Measurements from ENCODE around the gene PATJ. TPM values are rescaled to one million over a fixed set of nuclear protein-coding genes. Genes with fewer than 3 reads are reported as not detected.

Gene PATJ
- total and polyA plus RNA-seq, 2 of the 13 experiments (the other 11 are each of a cell fraction or from before 2014, with no cell fraction given): 6.2 to 16.8 TPM

- no peak for TF ChIP-seq ZMAT5 (CRISPR knock-in tag; IDR thresholded peaks at IDR 0.05; ENCODE audit: borderline replicate concordance, low read depth)
- peak; percentile 87 for TF ChIP-seq ZNF407 (CRISPR knock-in tag; IDR thresholded peaks at IDR 0.05; ENCODE audit: not compliant biosample characterization)
- no peak for TF ChIP-seq ZBTB1 (CRISPR knock-in tag; IDR thresholded peaks at IDR 0.05; ENCODE audit: borderline replicate concordance)
- no peak for TF ChIP-seq KDM1A (CRISPR knock-in tag; IDR thresholded peaks at IDR 0.05)
- TF ChIP-seq SMC3 (IDR thresholded peaks at IDR 0.05; ENCODE audit: low read length): no peak
- no peak for TF ChIP-seq CENPX (CRISPR knock-in tag; IDR thresholded peaks at IDR 0.05)
- TF ChIP-seq FOXC1 (CRISPR knock-in tag; IDR thresholded peaks at IDR 0.05; ENCODE audit: borderline replicate concordance): peak; percentile 80; the same call in 1 of the 2 replicates
- TF ChIP-seq JUNB (CRISPR knock-in tag; IDR thresholded peaks at IDR 0.05; ENCODE audit: borderline replicate concordance): no peak
- TF ChIP-seq ZFP36L2 (CRISPR knock-in tag; IDR thresholded peaks at IDR 0.05): 0 out of 2 replicates have a peak, but pooled peaks have one; percentile 77
- TF ChIP-seq RAD21 (CRISPR knock-in tag; IDR thresholded peaks at IDR 0.05): no peak
- no peak for TF ChIP-seq PAWR (CRISPR knock-in tag; IDR thresholded peaks at IDR 0.05; ENCODE audit: borderline replicate concordance)
- TF ChIP-seq ARNT (IDR thresholded peaks at IDR 0.05): no peak
- no peak for TF ChIP-seq ZFP62 (CRISPR knock-in tag; IDR thresholded peaks at IDR 0.05)
- TF ChIP-seq SP140L (CRISPR knock-in tag; IDR thresholded peaks at IDR 0.05; ENCODE audit: borderline replicate concordance): 0 out of 2 replicates have a peak, but pooled peaks have one; percentile 15
- TF ChIP-seq MTA3 (CRISPR knock-in tag; IDR thresholded peaks at IDR 0.05): no peak
- TF ChIP-seq ZNF761 (CRISPR knock-in tag; conservative IDR thresholded peaks at IDR 0.05): peak; percentile 30; the same call in 1 of the 2 replicates
- TF ChIP-seq RBAK (CRISPR knock-in tag; IDR thresholded peaks at IDR 0.05): peak; percentile 75; the same call in 1 of the 2 replicates
- peak; percentile 80; the same call in 1 of the 2 replicates for TF ChIP-seq ZNF615 (CRISPR knock-in tag; IDR thresholded peaks at IDR 0.05; ENCODE audit: borderline replicate concordance)
- no peak for TF ChIP-seq MYNN (CRISPR knock-in tag; IDR thresholded peaks at IDR 0.05; ENCODE audit: low read depth)
- peak; percentile 78 for TF ChIP-seq ZBTB26 (CRISPR knock-in tag; IDR thresholded peaks at IDR 0.05; ENCODE audit: borderline replicate concordance)
These were observed 17.2 kb upstream of the PATJ start, which contains the start of gene TM2D1 (continued) for GRCh38 chr1:61724813-61725694.
